Measurements from ENCODE around the gene OLFM2.
"Not testable (repeated sequence)": the region's sequence is repeated elsewhere in the genome, so short reads cannot be mapped to it uniquely, and the experiment has no call there.

The OLFM2 gene

DNA sequence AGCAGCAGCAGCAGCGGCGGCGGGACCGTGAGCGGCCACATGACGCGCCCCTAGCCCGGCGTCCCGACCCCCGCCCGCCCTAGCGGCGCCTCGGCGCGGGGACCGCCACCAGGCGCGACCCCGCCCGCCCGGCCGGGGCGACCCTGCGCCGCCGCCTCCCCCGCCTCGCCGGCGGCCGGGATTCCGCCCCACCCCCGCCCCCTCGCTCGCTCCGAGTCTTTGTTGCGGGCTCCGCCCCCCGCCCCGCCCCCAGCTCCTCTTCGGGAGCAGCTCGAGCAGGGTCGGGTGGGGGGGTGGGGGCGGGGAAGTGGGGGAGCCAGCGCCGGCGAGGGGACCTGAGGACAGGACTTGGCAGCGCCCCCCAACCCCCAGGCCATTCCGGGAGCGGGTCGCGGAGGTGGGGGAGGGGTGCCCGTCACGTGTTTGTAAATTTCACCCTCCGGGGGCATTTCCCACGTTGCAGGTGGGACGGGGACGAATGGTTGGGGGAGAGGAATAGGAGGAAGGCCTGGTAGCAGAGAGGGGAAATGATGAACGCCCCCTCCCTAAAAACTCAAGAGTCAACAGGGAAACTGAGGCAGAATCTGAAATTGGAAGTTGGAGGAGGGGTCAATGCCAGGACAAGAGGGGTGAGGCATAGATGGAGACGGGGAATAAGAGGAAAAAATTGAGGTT lies at the start of gene OLFM2:
Gene OLFM2 (minus strand): TSS at position 190 of the 675 bp plus-strand sequence. CDS start 149 bp downstream, at position 41.
- DNase-seq, result no peak

DNA sequence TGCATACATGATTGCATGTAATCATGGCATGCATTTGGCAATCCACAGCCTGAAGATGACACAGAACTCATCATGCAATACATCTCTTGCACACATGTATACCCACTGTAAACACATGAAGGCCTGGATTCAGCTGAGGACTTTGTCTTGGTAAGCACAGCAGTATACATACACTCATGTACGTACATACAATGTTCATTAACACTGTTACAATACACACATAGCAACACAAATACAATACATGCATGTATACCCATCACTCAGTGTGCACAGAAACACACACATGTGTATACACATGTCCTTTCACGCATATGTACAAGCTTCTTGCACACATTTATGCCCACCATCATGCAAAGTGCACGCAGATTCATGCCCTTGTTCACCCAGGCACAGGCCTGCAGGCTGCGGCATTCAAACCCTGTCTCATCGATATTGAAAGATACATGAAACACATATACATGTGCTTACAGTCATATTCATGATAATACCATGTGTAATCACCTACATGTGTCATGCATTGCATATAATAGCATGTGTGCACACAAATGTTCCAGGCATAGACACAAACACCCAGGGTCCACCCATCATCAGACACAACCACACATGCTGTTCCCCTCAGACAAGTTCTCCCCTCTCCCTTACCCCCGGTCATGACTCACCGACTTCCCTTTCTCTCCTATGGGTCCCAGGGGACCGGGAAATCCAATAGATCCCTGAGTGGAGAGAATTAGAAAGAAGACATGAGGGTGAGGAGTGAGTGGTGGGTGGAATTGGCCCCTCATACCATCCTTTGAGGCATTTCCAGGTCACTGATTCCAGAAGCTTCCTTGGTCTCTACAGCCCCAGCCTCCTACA lies 45.3 kb upstream of the OLFM2 start:
- DNase-seq, result no peak

DNA sequence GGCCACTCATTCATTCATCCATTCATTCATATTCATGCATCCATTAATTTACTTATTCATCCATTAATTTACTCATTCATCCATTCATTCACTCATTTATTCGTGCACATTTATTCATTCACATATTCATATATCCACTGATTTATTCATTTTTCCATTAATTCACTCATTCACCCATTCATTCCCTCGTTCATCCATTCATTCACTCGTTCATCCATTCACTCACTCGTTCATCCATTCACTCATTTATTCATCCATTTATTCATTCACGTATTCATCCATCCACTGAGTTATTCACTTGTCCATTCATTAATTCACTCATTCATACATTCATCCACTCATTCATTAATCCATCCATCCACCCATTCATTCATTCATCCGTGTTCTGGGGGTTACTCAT lies 35.8 kb upstream of the OLFM2 start:
- DNase-seq, result no peak

DNA sequence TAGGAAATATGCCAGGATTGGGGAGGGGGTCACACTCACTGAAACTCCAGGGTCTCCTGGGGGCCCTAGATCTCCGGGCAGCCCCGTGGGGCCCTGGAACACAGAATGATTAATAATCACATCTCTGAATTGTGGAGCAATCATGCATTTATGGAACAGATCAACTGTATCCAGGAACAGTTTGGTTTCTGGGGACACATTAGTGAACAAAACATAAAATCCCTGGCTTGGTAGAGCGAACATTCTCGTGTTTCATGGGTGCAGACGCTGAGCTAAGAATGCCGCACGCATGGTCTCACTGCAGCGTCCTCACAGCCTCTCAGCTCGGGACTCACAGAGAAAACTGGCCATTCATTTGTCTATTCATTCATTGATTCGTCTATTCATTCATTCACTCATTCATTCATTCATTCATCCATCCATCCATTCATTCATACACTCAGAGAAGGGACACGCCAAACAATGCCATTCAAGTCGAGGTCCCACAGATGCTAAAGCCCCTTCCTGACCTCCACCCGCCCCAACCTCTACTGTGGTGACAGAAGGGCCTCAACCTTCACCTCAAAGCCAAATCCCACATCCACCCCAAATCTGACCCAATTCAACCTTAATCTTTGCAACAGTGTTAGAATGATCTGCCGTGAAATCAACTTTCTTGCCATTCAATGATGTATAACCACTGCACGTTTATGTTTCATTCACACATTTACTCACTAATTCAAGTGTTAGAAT lies 35.0 kb upstream of the OLFM2 start:
- DNase-seq, result no peak

DNA sequence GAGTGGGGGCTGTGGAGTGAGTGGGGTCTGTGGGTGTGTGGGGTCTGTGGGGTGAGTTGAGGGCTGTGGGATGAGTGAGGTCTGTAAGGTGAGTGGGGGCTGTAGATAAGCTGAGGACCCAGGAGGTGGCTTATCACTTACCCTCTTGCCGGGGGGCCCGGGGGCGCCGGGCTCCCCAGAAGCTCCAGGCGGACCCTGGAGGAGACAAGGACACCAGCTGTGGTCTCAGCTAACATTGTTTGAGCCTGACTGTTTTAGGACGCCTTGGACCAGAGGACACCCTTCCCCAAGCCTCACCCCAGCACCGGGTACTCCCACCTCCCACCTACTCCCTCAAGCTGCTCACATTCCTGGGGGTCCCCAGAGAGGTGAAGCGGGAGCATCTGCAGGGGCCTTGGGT lies 34.2 kb upstream of the OLFM2 start:
- no peak for DNase-seq

DNA sequence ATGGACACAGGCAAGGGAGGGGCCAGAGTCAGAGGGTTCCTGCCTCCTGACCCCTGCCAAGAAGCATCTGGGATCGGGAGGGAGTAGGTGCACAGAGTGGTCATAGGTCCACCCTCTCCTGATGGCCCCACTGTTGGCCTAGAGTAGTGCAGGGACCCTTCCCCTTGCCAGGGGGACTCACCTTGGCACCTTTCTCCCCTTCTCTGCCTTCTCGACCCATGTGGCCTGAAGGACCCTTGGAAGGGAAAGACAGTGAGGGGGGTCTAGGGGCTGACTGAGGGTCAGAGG lies 33.3 kb upstream of the OLFM2 start:
- no peak for DNase-seq

DNA sequence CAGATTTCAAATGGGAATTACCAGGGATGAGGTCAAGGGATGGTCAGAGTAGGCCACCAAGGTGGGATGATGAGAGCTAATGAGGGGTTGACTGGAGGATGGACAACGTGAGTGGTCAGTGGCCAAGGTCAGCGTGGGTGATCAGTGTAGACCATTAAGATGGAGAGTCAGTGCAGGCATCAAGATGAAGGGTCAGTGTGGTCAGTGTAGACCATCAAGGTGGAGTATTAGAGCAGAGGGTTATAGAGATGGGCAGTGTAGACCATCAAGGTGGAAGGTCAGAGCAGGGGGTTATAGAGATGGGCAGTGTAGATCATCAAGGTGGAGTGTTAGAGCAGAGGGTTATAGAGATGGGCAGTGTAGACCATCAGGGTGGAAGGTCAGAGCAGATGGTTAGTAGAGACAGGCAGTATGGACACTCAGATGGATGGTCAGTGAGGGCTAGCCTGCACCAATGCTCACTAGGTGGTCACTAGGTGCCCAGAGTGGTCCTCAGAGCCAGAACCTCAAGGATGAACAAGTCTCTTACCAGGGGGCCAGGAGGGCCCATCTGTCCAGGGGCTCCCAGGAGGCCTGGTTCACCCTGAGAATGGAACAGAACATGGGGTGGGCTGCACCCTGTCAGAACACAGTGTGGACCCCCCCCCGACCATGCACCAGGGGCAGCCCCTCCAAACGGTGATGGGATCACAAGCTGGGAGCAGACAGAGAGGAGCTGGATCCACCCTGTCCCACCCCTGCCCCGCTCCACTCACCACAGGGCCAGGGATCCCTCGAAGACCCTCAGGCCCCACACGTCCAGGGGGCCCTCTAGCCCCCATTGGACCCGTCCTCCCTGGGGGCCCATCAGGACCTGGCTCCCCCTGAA lies 32.7 kb upstream of the OLFM2 start:
- no peak for DNase-seq

DNA sequence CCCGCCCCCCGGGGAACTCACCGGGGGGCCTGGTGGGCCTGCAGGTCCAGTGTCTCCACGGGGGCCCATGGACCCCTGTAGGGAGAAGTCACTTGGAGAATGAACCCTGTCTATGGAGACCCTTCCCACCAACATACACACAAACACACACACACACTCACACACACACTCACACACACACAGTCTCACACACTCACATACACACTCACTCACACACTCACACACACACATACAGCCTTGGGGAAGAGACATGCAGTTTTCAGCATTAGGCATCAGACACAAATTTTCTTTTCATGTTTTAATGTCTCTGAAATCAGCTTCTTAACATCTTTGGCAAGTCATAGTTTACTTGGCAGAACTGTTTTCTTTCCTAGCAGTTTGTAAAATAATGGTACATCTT lies 31.0 kb upstream of the OLFM2 start:
- no peak for DNase-seq

DNA sequence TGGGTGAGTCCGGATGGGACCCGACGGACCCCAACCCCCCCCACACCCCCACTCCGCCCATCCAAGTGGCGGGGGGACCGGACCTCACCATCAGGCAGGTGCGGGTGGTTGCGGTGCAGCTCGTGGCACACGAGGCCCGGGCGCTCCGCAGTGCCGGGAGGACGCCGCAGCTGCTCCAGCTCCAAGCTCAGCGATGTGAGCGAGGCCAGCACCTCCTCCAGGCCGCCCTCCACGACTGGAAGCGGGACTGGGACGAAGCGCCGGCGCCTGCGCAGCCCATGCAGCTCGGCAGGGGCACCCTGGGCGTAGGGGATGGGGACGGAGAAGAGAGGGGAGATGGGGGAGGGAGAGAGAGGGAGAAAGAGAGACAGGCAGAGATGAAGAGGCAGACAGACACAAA lies 30.1 kb upstream of the OLFM2 start:
- no peak for DNase-seq

DNA sequence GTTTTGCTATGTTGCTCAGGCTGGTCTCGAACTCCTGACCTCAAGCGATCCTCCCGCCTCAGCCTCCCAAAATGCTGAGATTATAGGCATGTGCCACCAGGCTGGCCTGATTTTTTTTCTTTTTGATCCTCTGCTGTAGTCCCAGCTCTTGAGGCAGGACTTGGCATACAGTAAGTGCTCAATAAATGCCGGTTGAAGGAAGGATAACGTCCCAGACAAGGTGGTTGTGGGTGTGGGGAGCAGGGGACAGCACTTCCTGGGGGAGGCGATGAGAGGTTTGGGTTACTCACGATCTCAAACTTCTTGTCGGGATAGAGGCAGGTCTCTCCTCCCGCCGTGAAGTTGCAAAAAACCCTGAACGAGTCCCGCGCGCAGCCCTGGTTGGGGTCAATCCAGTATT lies 29.7 kb upstream of the OLFM2 start:
- no peak for DNase-seq

DNA sequence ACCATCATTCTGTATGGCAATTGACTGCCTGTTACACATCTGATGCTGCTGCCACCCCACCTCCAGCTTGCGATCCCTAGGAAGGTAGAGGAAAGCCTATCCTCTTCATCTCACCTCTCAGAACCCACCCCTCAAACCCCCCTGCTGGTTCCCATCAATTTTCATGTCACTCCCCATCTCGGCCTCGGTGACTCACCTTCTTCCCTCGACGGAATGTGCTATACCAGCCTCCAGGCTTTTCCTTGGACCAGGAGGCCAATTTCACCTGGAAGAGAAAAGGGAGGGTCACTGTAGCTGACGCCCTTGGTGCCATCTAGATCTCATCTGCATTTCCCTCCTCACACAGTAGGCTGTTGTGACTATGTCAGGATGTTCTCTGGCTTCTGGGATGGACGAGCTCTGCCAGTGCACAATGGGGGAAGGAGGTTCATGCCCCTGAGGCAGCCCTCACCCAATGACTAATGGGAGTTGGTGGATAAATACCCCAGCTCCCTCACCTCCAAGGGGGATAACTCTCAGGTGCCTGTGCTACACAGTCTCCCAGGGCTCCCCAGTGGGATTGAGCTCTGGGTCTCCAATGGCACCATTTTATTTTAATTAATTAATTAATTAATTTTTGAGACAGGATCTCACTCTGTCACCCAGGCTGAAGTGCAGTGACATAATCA lies 26.4 kb upstream of the OLFM2 start:
- no peak for DNase-seq

DNA sequence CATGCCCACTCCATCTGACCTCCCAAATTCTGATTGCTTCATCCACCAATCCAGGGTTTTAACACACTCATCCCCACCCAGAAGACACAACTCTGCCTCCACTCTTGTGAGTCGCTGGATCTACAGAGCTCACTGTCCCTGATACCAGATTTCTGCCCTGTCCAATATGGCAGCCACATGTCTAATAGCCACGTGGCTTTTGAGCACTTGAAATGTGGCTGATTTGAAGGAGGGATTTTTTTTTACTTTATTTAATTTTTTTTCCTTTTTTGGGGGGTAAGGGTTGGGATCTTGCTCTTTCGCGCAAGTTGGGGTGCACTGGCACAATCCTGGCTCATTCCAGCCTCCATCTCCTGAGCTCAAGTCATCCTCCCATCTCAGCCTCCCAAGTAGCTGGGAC lies 24.8 kb upstream of the OLFM2 start:
- DNase-seq, result no peak

DNA sequence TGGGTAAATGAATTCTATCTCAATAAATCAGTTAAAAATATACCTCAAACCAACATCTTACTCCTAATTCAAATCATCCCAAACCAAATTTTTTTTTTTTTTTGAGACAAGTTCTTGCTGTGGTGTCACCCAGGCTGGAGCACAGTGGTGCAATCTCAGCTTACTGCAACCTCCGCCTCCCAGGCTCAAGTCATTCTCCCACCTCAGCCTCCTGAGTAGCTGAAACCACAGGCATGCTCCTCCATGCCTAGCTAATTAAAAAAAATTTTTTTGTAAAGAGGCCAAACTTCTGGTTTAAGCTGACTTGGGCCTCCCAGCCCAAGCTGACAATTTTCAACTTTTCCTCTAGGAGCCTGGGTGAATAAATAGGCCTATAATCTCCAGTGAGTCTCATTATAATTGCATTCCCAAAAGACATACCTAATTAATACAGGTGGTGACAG lies 22.1 kb upstream of the OLFM2 start:
- no peak for DNase-seq

DNA sequence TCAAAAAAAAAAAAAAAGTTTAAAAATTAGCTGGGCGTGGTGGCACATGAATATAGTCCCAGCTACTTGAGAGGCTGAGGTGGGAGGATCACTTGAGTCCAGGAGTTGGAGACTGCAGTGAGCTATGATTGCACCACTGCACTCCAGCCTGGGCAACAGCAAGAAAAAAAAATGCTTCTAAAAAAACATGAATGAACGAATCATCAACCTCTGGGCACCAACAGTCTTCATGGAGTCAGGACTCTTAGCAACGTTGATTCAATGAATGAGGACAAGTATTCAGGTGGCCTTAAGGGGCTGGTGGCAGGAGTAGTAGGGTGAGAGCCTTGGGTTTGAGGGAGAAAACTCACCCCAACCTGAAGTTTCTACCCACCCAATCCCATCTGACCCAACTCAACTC lies 20.6 kb upstream of the OLFM2 start:
- DNase-seq, result no peak

DNA sequence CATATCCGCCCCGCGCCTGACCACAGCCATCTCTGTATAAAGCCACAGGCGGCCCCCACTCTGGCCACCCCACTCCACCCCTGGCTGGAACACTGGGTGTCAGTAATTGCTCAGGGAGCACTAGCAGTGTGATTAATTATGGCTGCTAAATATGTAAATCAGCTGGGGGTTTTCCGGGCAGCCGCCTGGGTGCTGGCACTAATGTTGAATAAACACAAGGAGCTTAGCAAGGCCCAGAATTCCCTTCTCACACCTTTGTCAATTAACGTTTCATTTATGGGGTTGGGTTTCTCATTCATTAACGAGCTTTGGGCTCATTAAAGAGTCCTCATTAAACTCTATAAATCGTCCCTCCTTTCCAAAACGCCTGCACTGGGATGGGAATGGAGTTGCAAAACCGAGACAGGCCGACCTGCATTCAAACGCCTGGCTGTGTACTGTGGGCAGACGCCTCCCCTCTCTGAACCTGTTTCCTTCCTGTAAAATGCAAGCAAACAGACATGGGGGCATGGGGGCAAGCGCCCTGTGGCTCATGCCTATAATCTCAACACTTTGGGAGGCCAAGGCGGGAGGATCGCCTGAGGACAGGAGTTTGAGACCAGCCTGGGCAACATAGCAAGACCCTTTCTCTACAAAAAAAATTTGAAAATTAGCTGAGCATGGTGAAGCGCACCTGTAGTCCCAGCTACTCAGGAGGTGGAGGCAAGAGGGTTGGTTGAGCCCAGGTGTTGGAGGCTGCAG lies 17.7 kb upstream of the OLFM2 start:
- DNase-seq, result no peak

DNA sequence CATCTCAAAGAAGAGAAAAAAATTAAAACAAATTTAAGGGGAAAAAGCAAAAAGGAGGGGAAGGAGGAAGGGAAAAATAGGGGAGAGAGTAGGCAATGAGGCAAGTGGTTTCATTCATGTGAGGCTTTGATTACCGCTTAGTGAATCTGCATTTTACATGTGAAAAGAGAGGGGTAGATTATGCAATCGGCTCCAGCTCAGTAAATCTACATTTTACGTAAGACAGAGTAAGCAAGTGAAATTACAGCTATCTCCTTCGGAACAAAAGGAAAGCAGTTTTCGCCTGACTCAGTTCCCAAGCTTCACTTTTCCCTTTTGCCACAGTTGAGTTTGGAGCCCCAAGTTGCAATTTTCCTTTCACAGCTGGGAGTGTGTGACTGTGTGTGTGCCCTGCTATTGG lies 16.0 kb upstream of the OLFM2 start:
- no peak for DNase-seq

DNA sequence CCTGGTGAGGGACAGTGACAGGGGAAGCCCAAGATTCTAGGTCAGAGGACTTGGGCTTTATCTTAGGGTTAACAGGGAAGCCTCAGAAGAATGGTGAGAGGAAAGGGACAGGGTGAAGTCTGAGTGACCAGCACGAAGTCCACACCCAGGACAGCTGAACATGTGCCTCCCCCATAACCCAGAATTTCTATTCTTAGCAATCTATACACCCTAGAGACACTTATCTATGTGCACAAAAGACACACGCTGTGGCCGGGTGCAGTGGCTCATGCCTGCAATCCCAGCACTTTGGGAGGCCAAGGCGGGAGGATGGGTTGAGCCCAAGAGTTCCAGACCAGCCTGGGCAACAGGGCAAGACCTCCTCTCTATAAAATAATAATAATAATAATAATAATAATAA lies 11.1 kb upstream of the OLFM2 start:
- no peak for DNase-seq

DNA sequence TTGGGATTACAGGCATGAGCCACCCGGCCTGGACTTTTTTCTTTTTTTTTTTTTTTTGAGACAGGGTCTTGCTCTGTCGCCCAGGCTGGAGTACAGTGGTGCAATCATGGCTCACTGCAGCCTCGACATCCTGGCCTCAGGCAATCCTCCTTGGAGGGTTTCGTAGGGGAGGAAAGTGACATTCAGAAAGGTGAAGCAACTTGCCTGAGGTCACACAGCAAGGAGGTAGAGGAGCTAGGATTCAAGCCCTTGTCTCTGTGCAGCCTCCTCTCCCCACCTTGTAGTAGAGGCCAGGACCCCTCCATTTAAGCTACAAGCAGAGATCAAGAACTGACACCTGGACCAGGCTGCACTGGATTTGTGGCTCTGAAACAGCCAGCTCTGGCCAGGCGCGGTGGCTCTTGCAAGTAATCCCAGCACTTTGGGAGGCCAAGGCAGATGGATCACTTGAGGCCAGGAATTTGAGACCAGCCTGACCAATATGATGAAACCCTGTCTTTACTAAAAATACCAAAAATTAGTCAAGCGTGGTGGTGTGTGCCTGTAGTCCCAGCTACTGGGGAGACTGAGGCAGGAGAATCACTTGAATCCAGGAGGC lies 10.3 kb upstream of the OLFM2 start:
- DNase-seq, result not testable (repeated sequence)

DNA sequence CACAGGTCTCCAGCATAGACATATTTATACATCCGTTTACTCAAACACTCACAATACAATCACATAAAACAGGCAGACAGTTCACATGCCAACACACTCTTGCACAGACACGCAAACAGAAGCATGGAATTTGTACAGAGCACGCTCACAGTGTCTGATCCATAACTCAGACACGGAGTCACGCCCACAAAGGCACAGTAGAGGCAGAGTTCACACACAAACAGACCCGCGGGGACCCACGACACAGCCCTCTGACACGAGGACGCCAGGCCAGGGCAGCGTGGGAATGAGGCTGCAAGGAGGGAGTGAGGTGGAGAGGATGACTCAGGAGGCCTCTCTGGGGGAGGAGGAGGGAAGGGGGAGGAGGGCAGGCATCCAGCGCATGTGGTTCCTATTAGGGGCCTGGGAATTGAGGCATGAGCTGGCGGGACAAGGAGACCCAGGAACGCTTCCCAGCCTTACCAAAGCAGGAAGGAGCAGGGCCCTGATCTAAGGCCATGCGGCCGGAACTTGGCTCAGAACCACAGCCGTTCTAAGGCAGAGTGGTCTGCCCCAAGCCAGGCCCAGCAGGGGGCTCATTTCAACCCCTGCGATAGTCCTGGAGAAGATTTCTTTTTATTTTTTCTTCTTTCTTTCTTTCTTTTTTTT lies 9.1 kb upstream of the OLFM2 start:
- no peak for DNase-seq

DNA sequence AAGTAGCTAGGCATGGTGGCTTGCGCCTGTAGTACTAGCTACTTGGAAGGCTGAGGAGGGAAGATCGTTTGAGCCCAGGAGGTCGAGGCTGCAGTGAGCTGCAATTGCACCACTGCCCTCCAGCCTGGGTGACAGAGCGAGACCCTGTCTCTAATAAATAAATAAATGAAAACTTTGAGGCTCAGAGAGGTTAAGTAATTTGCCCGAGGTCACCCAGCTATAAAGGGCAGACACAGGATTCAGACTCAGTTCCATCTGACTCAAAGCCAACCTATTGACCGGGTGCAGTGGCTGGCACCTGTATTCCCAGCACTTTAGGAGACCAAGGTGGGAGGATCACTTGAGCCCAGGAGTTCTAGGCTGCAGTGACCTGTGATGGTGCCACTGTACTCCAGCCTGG lies 7.4 kb upstream of the OLFM2 start:
- DNase-seq, result no peak

DNA sequence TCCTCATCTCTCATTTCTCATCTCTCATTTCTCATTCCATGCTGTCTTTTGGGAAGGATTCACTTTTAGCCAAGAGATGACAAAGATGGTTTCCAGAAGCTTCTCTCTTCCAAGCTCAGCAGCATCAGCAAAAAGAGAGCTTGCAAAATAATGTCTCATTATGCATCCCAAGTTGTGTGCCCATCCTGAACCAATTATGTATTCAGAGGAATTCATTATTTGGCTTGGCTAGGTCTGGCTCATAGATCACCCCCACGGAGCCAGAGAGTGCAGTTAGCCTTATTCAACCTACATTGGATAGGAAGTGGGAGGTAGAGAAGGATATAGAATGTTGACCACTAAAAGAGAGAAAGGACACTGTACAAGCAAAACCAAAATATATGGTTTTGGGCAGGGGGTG lies 5.4 kb upstream of the OLFM2 start:
- no peak for DNase-seq

Measured in CD4-positive, alpha-beta T cell treated with Interleukin-17A for 1 hour (primary cell).